Measurements from ENCODE around the gene LUZP1. TPM values are rescaled to one million over a fixed set of nuclear protein-coding genes. Genes with fewer than 3 reads are reported as not detected.
A peak's percentile ranks its signal among the peaks of the same experiment; 100 is the strongest.

LUZP1 gene
- total and polyA plus RNA-seq, 2 experiments from 2014 or later, result 23.3 to 27.6 TPM

DNA sequence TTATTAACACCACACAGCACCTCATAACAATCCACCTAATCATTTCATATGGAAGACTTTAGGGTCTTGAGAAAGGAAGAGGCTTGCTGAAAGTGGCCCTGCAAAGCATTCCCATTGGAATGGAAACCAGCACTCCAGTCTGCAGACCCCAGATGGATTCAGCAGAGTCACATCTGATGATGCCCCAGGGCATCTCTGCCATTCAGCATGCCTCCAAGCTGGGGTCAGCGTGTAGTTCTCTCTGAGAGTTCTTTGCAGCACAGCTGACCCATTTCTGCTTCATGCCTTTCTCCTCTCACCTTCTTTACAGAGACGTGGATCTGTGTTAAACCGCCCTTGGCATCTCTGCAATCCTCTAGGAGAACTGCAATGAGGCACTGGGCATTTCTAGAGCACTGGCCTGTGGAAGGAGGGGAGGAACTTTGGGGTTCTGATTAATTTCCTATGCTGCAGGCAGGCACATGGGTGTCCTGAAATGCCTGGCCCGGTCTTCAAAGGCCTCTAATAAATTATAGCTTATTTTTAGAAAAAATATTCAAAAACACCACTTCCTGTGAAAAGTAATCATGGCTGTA, 2.6 kb upstream of the LUZP1 start:
- WGBS (ENCODE audit: low lambda C conversion rate, missing lambda C conversion rate), result 71% methylated on average over 4 of the region's 4 CpGs
- Histone ChIP-seq H3K27ac (no peak overlapping the region), H3K4me1 (ENCODE audit: insufficient read depth) (peaks cover 6% of the 10 kb centered on the region), H3K4me2 (no peak overlapping the region), H3K9me2 (replicated peaks; ENCODE audit: insufficient read depth) (no peaks in the 10 kb centered on the region), H3K27me3 (no peaks in the 10 kb centered on the region), H4K20me1 (ENCODE audit: insufficient read depth, poor library complexity, severe bottlenecking) (peaks cover 6% of the 10 kb centered on the region), H3K4me3 (no peak overlapping the region), H3K79me2 (peaks cover 11% of the 10 kb centered on the region), H3K36me3 (replicated peaks; ENCODE audit: insufficient read depth, low read depth) (no peaks in the 10 kb centered on the region), H2AFZ (no peak overlapping the region), H3K9me3 (ENCODE audit: low read depth) (no peaks in the 10 kb centered on the region)
- no peak for DNase-seq (ENCODE audit: low spot score)
- TF ChIP-seq, protein P1, sequence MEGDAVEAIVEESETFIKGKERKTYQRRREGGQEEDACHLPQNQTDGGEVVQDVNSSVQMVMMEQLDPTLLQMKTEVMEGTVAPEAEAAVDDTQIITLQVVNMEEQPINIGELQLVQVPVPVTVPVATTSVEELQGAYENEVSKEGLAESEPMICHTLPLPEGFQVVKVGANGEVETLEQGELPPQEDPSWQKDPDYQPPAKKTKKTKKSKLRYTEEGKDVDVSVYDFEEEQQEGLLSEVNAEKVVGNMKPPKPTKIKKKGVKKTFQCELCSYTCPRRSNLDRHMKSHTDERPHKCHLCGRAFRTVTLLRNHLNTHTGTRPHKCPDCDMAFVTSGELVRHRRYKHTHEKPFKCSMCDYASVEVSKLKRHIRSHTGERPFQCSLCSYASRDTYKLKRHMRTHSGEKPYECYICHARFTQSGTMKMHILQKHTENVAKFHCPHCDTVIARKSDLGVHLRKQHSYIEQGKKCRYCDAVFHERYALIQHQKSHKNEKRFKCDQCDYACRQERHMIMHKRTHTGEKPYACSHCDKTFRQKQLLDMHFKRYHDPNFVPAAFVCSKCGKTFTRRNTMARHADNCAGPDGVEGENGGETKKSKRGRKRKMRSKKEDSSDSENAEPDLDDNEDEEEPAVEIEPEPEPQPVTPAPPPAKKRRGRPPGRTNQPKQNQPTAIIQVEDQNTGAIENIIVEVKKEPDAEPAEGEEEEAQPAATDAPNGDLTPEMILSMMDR (IDR thresholded peaks at IDR 0.05; ENCODE audit: poor library complexity), result no peak
- TF ChIP-seq EZH2 (IDR thresholded peaks at IDR 0.05; ENCODE audit: borderline replicate concordance), result no peak
- TF ChIP-seq EZH2phosphoT487 (IDR thresholded peaks at IDR 0.05; ENCODE audit: low read depth, severe bottlenecking, unreplicated experiment), result no peak

DNA sequence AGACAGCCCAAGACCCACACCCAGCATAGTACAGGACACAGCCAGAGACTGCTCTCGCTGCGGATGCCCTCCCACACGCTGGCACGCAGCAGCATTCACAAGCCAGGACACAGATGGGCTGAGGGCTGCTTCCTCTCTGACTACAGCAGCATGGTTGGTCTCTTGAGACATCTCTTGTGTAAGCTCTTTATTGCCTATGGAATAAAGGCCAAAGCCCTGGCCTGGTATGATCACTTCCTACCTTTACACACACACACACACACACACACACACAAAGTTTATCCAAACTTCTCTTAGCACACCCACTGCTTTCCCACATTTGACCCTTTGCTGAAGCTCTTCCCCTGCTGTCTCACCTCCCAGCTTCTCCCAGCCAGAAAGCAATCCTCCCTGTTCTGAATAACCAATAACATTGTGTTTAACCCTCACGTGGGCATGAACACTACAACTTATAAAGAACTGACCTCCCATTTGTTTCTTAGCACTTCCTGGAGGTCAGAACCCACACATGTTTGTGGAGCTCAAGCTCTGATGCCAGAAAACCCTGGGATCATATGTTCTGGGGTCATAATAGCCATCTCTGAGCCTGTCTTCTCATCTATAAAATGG, 1.2 kb upstream of the LUZP1 start:
- peaks cover 26% of the 10 kb centered on the region for H3K79me2 ChIP-seq
- WGBS (ENCODE audit: low lambda C conversion rate, missing lambda C conversion rate), result 80% methylated on average over 5 of the region's 5 CpGs
- TF ChIP-seq, protein P1 (IDR thresholded peaks at IDR 0.05; ENCODE audit: poor library complexity), result no peak
- TF ChIP-seq EZH2 (IDR thresholded peaks at IDR 0.05; ENCODE audit: borderline replicate concordance) (no peak), EZH2phosphoT487 (IDR thresholded peaks at IDR 0.05; ENCODE audit: low read depth, severe bottlenecking, unreplicated experiment) (no peak)
- H2AFZ ChIP-seq, result no peak overlapping the region
- DNase-seq (ENCODE audit: low spot score), result peak; percentile 30
- H3K27me3 ChIP-seq, result no peaks in the 10 kb centered on the region
- no peaks in the 10 kb centered on the region for H3K36me3 ChIP-seq (replicated peaks; ENCODE audit: insufficient read depth, low read depth)
- peaks cover 6% of the 10 kb centered on the region for H3K4me1 ChIP-seq (ENCODE audit: insufficient read depth)
- no peaks in the 10 kb centered on the region for H3K9me2 ChIP-seq (replicated peaks; ENCODE audit: insufficient read depth)
- no peak overlapping the region for H3K4me2 ChIP-seq
- H3K9me3 ChIP-seq (ENCODE audit: low read depth), result no peaks in the 10 kb centered on the region
- no peak overlapping the region for H3K27ac ChIP-seq
- H3K4me3 ChIP-seq, result no peak overlapping the region
- peaks cover 20% of the 10 kb centered on the region for H4K20me1 ChIP-seq (ENCODE audit: insufficient read depth, poor library complexity, severe bottlenecking)

DNA sequence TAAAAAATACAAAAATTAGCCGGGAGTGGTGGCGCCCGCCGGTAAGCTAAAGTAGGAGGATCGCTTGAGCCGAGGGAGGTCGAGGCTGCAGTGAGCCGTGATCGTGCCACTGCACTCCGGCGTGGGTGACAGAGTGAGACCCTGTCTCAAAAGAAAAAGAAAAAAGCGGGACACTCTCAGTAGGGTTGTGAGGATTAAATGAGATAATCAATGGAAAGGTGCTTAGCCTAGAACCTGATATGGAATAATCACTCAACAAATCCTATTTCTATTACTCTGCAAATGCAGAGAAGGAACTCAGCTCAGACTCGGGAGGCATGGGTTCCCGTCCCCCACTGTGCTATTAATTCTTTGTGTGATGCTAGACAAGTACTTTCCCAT, 529 bp upstream of the LUZP1 start:
- no peak for DNase-seq (ENCODE audit: low spot score)
- Histone ChIP-seq H3K36me3 (replicated peaks; ENCODE audit: insufficient read depth, low read depth) (no peaks in the 10 kb centered on the region), H3K4me3 (no peak overlapping the region), H3K4me1 (ENCODE audit: insufficient read depth) (peaks cover 6% of the 10 kb centered on the region), H3K79me2 (peaks cover 32% of the 10 kb centered on the region), H2AFZ (no peak overlapping the region), H4K20me1 (ENCODE audit: insufficient read depth, poor library complexity, severe bottlenecking) (peaks cover 25% of the 10 kb centered on the region), H3K27me3 (no peaks in the 10 kb centered on the region), H3K9me2 (replicated peaks; ENCODE audit: insufficient read depth) (no peaks in the 10 kb centered on the region), H3K4me2 (peak overlapping the region; percentile 8), H3K27ac (peak overlapping the region; percentile 12), H3K9me3 (ENCODE audit: low read depth) (no peaks in the 10 kb centered on the region)
- WGBS (ENCODE audit: low lambda C conversion rate, missing lambda C conversion rate), result 79% methylated on average over 14 of the region's 14 CpGs
- TF ChIP-seq, protein P1 (IDR thresholded peaks at IDR 0.05; ENCODE audit: poor library complexity), result no peak
- TF ChIP-seq EZH2 (IDR thresholded peaks at IDR 0.05; ENCODE audit: borderline replicate concordance) (no peak), EZH2phosphoT487 (IDR thresholded peaks at IDR 0.05; ENCODE audit: low read depth, severe bottlenecking, unreplicated experiment) (no peak)
